ENCODE results near the gene TXNDC12.
"Not testable (repeated sequence)": the region's sequence is repeated elsewhere in the genome, so short reads cannot be mapped to it uniquely, and the experiment has no call there.

TXNDC12 gene

GRCh38 chr1:52055066-52055865 is at the start of gene TXNDC12:
TSS of gene TXNDC12 (minus strand) at chr1:52055191. CDS start at chr1:52055096, 95 bp downstream.
- peak; percentile 89 to 90 for DNase-seq

- no peak for DNase-seq
These were observed 47.5 kb upstream of the TXNDC12 start for GRCh38 chr1:52102336-52103013.

GRCh38 chr1:52098139-52098871 is 43.3 kb upstream of the TXNDC12 start:
- no peak for DNase-seq

GRCh38 chr1:52096216-52096615 is 41.2 kb upstream of the TXNDC12 start:
- DNase-seq, result no peak

- DNase-seq, result not testable (repeated sequence)
These were observed 39.3 kb upstream of the TXNDC12 start for GRCh38 chr1:52094300-52094699.

- not testable (repeated sequence) for DNase-seq
These were observed 32.9 kb upstream of the TXNDC12 start for GRCh38 chr1:52087892-52088291.

- no peak for DNase-seq
These were observed 25.0 kb upstream of the TXNDC12 start for GRCh38 chr1:52080014-52080415.

- not testable (repeated sequence) for DNase-seq
These were observed 22.3 kb upstream of the TXNDC12 start for GRCh38 chr1:52077277-52077676.

- no peak for DNase-seq
These were observed 17.3 kb upstream of the TXNDC12 start for GRCh38 chr1:52072291-52072690.

GRCh38 chr1:52070704-52071103 is 15.7 kb upstream of the TXNDC12 start:
- DNase-seq, result no peak

GRCh38 chr1:52063192-52063591 is 8.2 kb upstream of the TXNDC12 start:
- DNase-seq, result no peak

GRCh38 chr1:52060822-52061221 is 5.8 kb upstream of the TXNDC12 start:
- DNase-seq, result no peak

- no peak for DNase-seq
These were observed 4.9 kb upstream of the TXNDC12 start for GRCh38 chr1:52059888-52060287.

GRCh38 chr1:52059321-52059720 is 4.3 kb upstream of the TXNDC12 start:
- DNase-seq, result no peak

- no peak for DNase-seq
These were observed 3.0 kb upstream of the TXNDC12 start for GRCh38 chr1:52057876-52058415.

- no peak for DNase-seq
These were observed 2.3 kb upstream of the TXNDC12 start for GRCh38 chr1:52057255-52057654.

- no peak for DNase-seq
These were observed 1.9 kb upstream of the TXNDC12 start for GRCh38 chr1:52056937-52057231.

- DNase-seq, result peak; percentile 88 to 95
These were observed 1.4 kb upstream of the TXNDC12 start, which contains the start of gene BTF3L4 for GRCh38 chr1:52056163-52056936. TSS of gene BTF3L4 (plus strand) at chr1:52056295. CDS start at chr1:52059848, 3,553 bp downstream.

- no peak for DNase-seq
These were observed 823 bp upstream of the TXNDC12 start for GRCh38 chr1:52055866-52056162.

GRCh38 chr1:52054496-52055065 is 410 bp downstream of the TXNDC12 start:
- no peak for DNase-seq

- no peak for DNase-seq
These were observed 1.1 kb downstream of the TXNDC12 start for GRCh38 chr1:52053862-52054261.

GRCh38 chr1:52049337-52049736 is 5.7 kb downstream of the TXNDC12 start:
- DNase-seq, result not testable (repeated sequence)

Data from SHP77 (cell line).